ENCODE data around the gene BACE2. TPM values are rescaled to one million over a fixed set of nuclear protein-coding genes. Genes with fewer than 3 reads are reported as not detected.

Gene BACE2
- total and polyA plus RNA-seq, 2 experiments from 2014 or later: 8.8 to 17.5 TPM

DNA sequence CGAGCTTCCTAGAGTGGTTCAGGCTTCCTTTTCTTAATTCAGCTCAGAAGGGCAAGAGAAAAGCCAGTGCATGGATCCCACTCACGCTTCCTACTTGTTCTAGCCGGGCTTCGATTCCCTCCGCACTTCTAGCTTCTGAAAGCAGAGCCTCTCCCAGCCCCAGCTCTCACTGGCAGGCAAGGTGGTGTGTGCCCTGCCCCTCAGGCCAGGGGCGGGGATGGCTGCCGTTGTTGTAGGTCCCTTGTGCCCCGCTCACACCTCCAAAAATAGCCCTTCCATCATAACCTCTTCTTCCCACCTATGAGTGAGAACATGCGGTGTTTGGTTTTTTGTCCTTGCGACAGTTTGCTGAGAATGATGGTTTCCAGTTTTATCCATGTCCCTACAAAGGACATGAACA lies 31.6 kb downstream of the BACE2 start:
- H3K36me3 ChIP-seq: no peaks in the 10 kb centered on the region
- H3K4me1 ChIP-seq (ENCODE audit: low read depth): no peaks in the 10 kb centered on the region
- no peaks in the 10 kb centered on the region for H3K27me3 ChIP-seq

DNA sequence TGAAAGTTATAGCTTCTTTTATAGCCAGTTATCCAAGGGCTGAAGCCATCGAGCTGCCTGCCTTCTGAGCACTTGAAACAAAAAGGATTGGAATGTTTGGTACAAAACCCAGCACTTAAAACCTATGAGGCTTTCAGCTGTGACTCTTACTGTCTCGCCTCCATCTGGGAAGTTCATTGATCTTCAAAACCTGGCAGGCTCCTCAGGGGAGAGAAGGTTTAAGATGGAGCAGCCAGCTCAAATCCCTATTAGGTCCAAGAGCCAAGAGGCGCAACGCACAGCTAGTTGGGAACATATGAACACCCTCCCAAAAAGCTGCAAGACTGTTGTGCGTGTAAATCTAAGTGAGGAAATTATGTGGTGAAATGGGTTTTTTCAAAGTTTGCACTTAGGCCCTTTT lies 33.4 kb downstream of the BACE2 start:
- TF ChIP-seq, protein P1, sequence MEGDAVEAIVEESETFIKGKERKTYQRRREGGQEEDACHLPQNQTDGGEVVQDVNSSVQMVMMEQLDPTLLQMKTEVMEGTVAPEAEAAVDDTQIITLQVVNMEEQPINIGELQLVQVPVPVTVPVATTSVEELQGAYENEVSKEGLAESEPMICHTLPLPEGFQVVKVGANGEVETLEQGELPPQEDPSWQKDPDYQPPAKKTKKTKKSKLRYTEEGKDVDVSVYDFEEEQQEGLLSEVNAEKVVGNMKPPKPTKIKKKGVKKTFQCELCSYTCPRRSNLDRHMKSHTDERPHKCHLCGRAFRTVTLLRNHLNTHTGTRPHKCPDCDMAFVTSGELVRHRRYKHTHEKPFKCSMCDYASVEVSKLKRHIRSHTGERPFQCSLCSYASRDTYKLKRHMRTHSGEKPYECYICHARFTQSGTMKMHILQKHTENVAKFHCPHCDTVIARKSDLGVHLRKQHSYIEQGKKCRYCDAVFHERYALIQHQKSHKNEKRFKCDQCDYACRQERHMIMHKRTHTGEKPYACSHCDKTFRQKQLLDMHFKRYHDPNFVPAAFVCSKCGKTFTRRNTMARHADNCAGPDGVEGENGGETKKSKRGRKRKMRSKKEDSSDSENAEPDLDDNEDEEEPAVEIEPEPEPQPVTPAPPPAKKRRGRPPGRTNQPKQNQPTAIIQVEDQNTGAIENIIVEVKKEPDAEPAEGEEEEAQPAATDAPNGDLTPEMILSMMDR (IDR thresholded peaks at IDR 0.05; ENCODE audit: low read depth, low read length): no peak
- Histone ChIP-seq H3K9me3 (ENCODE audit: low read depth) (no peaks in the 10 kb centered on the region), H3K36me3 (no peaks in the 10 kb centered on the region), H3K4me1 (ENCODE audit: low read depth) (no peaks in the 10 kb centered on the region), H3K27ac (no peak overlapping the region), H3K4me3 (no peak overlapping the region), H3K27me3 (no peaks in the 10 kb centered on the region)
- DNase-seq (ENCODE audit: low read depth in 1 of 2, low spot score in 1 of 2): no peak

More for the DNA sequence above, 31.6 kb downstream of the BACE2 start:
- no peak overlapping the region for H3K27ac ChIP-seq
- TF ChIP-seq, protein P1 (IDR thresholded peaks at IDR 0.05; ENCODE audit: low read depth, low read length): no peak
- no peak for DNase-seq (ENCODE audit: low read depth in 1 of 2, low spot score in 1 of 2)
- H3K9me3 ChIP-seq (ENCODE audit: low read depth): no peaks in the 10 kb centered on the region
- H3K4me3 ChIP-seq: no peak overlapping the region

DNA sequence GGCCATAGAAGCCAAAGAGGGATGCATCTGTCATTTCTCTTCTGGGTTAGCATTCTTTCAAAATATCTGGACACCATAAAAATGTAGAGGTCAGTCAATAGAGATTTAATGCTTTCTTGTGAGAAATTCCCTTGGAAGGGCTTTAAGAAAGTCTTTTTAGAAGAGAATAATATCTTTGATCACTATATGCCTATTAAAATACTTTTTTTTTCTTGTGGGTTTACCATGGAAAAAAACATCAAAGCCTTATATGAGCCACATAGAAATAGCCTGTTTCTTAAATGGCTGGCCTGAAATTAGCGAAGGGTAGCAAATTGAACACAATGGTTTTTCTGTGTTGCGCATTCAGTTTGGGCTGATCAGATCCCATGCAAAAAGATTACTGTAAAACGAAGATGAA lies 36.8 kb downstream of the BACE2 start:
- no peaks in the 10 kb centered on the region for H3K36me3 ChIP-seq
- no peaks in the 10 kb centered on the region for H3K4me1 ChIP-seq (ENCODE audit: low read depth)
- H3K9me3 ChIP-seq (ENCODE audit: low read depth): no peaks in the 10 kb centered on the region
- H3K27me3 ChIP-seq: no peaks in the 10 kb centered on the region
- no peak for DNase-seq (ENCODE audit: low read depth in 1 of 2, low spot score in 1 of 2)
- H3K27ac ChIP-seq: no peak overlapping the region
- TF ChIP-seq, protein P1 (IDR thresholded peaks at IDR 0.05; ENCODE audit: low read depth, low read length): no peak
- H3K4me3 ChIP-seq: no peak overlapping the region

DNA sequence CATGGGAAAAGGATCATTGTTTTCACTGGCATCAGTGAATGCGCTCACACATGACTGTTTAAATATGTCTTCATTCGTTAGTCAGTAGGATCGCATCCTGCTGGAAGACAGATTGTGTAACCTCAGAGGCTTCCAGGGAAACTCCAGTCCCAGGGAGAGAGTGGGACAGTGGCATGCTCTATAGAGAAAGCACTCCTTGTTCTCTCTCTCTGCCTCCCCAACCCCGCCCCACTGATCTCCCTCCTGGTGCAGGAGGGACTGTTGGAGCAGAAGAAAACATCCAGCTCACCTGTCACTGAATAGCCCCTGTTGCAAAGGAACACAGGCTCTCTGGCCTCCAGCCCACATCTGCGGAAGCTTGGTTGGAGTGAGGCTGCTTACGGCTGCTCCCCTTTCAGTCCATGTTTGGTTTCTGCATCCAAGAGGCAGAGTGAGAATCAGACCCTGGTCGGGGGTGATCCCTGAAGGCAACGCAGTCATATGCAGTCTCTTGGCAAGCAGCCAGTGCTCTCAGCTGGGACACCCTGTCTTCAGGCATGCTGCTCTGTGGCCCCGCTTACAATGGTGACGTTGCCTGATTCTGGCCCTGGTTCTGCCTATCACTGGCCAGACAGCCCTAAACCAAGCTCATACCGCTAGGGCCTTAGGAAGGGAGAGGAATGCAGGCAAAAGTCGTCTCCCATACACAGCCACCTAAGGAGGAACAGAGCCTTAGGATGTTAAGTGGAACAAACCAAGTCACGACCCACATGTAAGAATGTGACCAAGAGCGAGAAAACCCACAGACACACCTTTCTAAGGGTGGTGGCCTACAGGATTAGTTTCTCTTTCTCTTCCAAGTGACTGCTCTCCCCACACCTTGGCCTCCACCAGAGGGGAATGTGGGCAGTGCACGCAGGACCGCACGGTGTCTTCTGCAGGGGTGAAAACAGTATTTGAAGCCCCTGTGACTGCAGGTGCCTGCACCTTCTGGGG lies 39.7 kb downstream of the BACE2 start:
- peak; percentile 59 to 89 for DNase-seq (ENCODE audit: low read depth in 1 of 2, low spot score in 1 of 2)
- Histone ChIP-seq H3K27ac (no peak overlapping the region), H3K4me3 (no peak overlapping the region), H3K4me1 (ENCODE audit: low read depth) (peaks cover 9% of the 10 kb centered on the region), H3K9me3 (ENCODE audit: low read depth) (no peaks in the 10 kb centered on the region), H3K36me3 (no peaks in the 10 kb centered on the region), H3K27me3 (no peaks in the 10 kb centered on the region)
- TF ChIP-seq, protein P1 (IDR thresholded peaks at IDR 0.05; ENCODE audit: low read depth, low read length): no peak

DNA sequence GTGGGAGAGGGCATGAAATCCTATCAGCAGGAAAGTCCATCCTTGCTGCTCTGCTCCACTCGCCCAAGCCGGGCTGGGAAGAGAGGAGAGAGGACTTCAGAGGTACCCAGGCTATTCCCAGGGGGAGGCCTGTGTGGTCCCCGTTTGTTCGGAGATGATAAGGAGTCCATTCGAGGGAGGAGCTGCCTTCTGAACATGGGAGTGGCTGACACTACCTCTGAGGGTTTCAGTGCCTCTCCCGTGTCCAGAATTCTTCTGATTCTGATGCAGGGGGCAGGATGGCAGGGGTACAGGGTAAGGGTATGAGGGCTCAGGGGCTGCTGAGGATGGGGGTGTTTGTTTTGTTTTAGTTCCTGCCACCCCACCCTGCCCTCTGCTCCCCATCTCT lies 40.4 kb downstream of the BACE2 start:
- TF ChIP-seq, protein P1 (IDR thresholded peaks at IDR 0.05; ENCODE audit: low read depth, low read length): no peak
- Histone ChIP-seq H3K36me3 (no peaks in the 10 kb centered on the region), H3K27ac (no peak overlapping the region), H3K27me3 (no peaks in the 10 kb centered on the region), H3K4me1 (ENCODE audit: low read depth) (peaks cover 9% of the 10 kb centered on the region), H3K9me3 (ENCODE audit: low read depth) (no peaks in the 10 kb centered on the region), H3K4me3 (no peak overlapping the region)
- DNase-seq (ENCODE audit: low read depth in 1 of 2, low spot score in 1 of 2): no peak
